Gastrocnemius medialis (tissue), 4 donors: Measurements from ENCODE around the gene FAM114A1. TPM values are rescaled to one million over a fixed set of nuclear protein-coding genes. Genes with fewer than 3 reads are reported as not detected.
A peak's percentile ranks its signal among the peaks of the same experiment; 100 is the strongest.

Source experiments
- ATAC-seq, 2 donors: fragments of 150-250 bp; one replicate each; pipeline ENCODE4 v1.9.1; 2016
- DNase-seq, 2 donors: peaks; one replicate each; pipeline ENCODE4 v3.0.0-alpha.2; 2019
- H3K27ac ChIP-seq, 4 donors: fragments of 200-600 bp; sonication (generic); 1 replicate in 1 of 4; 2 replicates in 3 of 4; pipeline ENCODE4 v1.5.1; 2016 to 2018; ENCODE audit warnings: mild to moderate bottlenecking in 2 of 4, moderate library complexity in 1 of 4
- H3K27me3 ChIP-seq, 3 donors: fragments of 200-600 bp; sonication (generic) in 2 of 3; 1 replicate in 1 of 3; 2 replicates in 2 of 3; pipeline versions ENCODE4 v1.5.1 to v1.6.0; 2016 to 2019; ENCODE audit warnings: mild to moderate bottlenecking in 1 of 3, moderate library complexity in 1 of 3
- H3K36me3 ChIP-seq, 2 donors: fragments of 200-600 bp; sonication (generic) in 1 of 2; one replicate each; pipeline ENCODE4 v1.5.1; 2017 to 2018
- H3K4me1 ChIP-seq, 2 donors: fragments of 200-600 bp; sonication (generic) in 1 of 2; one replicate each; pipeline ENCODE4 v1.5.1; 2016 to 2017; ENCODE audit warnings: mild to moderate bottlenecking in 2 of 2
- H3K4me3 ChIP-seq, 4 donors: fragments of 200-600 bp; sonication (generic) in 3 of 4; 1 replicate in 1 of 4; 2 replicates in 3 of 4; pipeline ENCODE4 v1.5.1; 2016 to 2019; ENCODE audit warnings: mild to moderate bottlenecking in 2 of 4
- H3K9me3 ChIP-seq, 3 donors: fragments of 200-600 bp; sonication (generic) in 2 of 3; 1 replicate in 1 of 3; 2 replicates in 2 of 3; pipeline ENCODE4 v1.5.1; 2016 to 2019
- POLR2A ChIP-seq, 2 donors: fragments of 450-650 bp; IDR thresholded peaks; one replicate each; pipeline ENCODE4 v1.6.1; 2017; ENCODE audit warnings: antibody characterized with exemption in 2 of 2, mild to moderate bottlenecking in 2 of 2, moderate library complexity in 2 of 2
- in situ Hi-C, 4 donors: fragments of 200-750 bp; cut with MboI; loops; one replicate each; pipeline versions ENCODE4 v1.15.0 to v1.8.0; 2017; ENCODE audit warnings: low sequenced_read_pairs in 4 of 4
- intact Hi-C: fragments of 100-400 bp; cut with DNase I; formaldehyde crosslinking; loops from one replicate; pipeline ENCODE4 v1.15.1; 2023; ENCODE audit warnings: low total_unique reads
- total RNA-seq, 4 donors: library from RNA; depleted of rRNA; stranded (reverse); fragments of >200 nt; gene quantifications; one replicate each; pipeline versions ENCODE4 v1.1.0 to v1.2.3, GENCODE V29; 2016
- TF ChIP-seq, protein P1 (sequence below), 5 experiments: fragments of 450-650 bp in 3 of 5; fragments of 200-600 bp in 2 of 5; sonication (generic) in 2 of 5; IDR thresholded peaks in 4 of 5; conservative IDR thresholded peaks in 1 of 5; 1 replicate in 4 of 5; 2 replicates in 1 of 5; pipeline ENCODE4 v1.5.1; 2016 to 2019; ENCODE audit warnings: antibody characterized with exemption in 5 of 5, mild to moderate bottlenecking in 3 of 5, moderate library complexity in 3 of 5

The FAM114A1 gene
- total RNA-seq, 4 donors from 2014 or later: 23.2 to 47.5 (median 27.4) TPM

DNA sequence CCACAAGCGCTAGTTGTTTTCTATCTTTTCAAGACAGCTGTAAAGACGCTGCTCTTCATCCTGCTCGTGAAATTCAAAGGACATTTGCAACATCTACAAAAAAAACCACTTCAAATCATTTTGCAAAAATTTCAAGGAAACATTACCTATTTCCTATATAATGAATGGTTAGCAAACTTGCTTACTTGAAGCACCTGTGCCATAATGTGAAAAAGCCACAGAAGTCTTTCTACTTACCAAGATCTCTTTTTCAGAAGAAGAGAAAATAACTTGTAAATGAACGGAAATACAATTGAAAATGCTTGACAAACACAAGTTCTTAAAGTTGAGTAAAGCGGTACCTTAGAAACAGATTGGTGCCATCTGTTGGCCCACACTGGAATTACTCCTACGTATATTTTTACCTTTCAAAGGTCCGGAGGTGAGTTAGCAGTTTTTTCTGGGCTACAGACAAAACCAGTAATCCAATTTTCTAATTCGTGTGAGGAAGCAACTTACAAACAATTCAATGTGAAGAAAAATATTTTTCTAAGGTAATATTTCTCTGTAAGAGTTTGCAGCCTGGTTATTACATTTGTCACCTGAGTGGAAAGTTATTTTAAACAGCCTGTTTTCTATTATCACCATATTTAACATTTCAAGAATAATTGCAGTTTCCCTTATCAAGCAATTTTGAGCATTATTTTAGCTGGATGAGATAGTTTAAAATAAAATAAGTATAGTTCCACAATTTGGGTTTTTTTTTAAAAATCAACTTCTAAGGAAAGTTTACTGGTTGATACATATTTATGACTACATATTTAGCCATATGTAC lies 10.9 kb upstream of the FAM114A1 start, which contains the start of gene TLR6:
Gene TLR6 (minus strand): TSS at position 294 of the 814 bp plus-strand sequence. CDS start 27,344 bp downstream, outside the sequence.
- Histone ChIP-seq H3K4me3 (peak within 1 kb of the TSS in 2 of 4 donors; percentile 23 to 32), H3K9me3 (no peaks in the 10 kb centered on the region), H3K27ac (peak within 1 kb of the TSS; percentile 56 to 60 (median 58)), H3K36me3 (no peaks in the 10 kb centered on the region), H3K4me1 (peaks cover 3 to 8% of the 10 kb centered on the region in 2 donors), H3K27me3 (no peaks in the 10 kb centered on the region)
- ATAC-seq: peak; percentile 63 to 72
- TF ChIP-seq, protein P1, sequence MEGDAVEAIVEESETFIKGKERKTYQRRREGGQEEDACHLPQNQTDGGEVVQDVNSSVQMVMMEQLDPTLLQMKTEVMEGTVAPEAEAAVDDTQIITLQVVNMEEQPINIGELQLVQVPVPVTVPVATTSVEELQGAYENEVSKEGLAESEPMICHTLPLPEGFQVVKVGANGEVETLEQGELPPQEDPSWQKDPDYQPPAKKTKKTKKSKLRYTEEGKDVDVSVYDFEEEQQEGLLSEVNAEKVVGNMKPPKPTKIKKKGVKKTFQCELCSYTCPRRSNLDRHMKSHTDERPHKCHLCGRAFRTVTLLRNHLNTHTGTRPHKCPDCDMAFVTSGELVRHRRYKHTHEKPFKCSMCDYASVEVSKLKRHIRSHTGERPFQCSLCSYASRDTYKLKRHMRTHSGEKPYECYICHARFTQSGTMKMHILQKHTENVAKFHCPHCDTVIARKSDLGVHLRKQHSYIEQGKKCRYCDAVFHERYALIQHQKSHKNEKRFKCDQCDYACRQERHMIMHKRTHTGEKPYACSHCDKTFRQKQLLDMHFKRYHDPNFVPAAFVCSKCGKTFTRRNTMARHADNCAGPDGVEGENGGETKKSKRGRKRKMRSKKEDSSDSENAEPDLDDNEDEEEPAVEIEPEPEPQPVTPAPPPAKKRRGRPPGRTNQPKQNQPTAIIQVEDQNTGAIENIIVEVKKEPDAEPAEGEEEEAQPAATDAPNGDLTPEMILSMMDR (IDR thresholded peaks at IDR 0.05 in 4 of 5, conservative IDR thresholded peaks at IDR 0.05 in 1 of 5): peak in 4 of 5 experiments; percentile 55 to 75 (median 68)
- no peak for TF ChIP-seq POLR2A (IDR thresholded peaks at IDR 0.05)
- no peak for DNase-seq
- intact Hi-C loops: loop anchor here (5.0 kb wide), 2 partner anchors 99 to 664 kb away; no protein-coding TSS in a partner anchor
- in situ Hi-C loops: loop anchor here in 2 of 4 donors (5.0 kb wide), 2 partner anchors 94 to 99 kb away; no protein-coding TSS in a partner anchor

GRCh38 chr4:38857354-38858096 lies 10.1 kb upstream of the FAM114A1 start:
- no peak for TF ChIP-seq POLR2A (IDR thresholded peaks at IDR 0.05)
- TF ChIP-seq, protein P1 (IDR thresholded peaks at IDR 0.05 in 4 of 5, conservative IDR thresholded peaks at IDR 0.05 in 1 of 5): no peak
- no peaks in the 10 kb centered on the region for H3K36me3 ChIP-seq
- in situ Hi-C loops (loop anchor here in 2 of 4 donors (5.0 kb wide), 2 partner anchors 95 to 100 kb away; no protein-coding TSS in a partner anchor), intact Hi-C loops (loop anchor here (5.0 kb wide), 2 partner anchors 100 to 665 kb away; no protein-coding TSS in a partner anchor)
- no peak overlapping the region for H3K4me3 ChIP-seq
- ATAC-seq (peak; percentile 83 to 87), DNase-seq (peak in 1 of 2 donors; percentile 43)
- H3K9me3 ChIP-seq: no peaks in the 10 kb centered on the region
- H3K27ac ChIP-seq: peak overlapping the region; percentile 56 to 60 (median 58)
- H3K27me3 ChIP-seq: no peaks in the 10 kb centered on the region
- H3K4me1 ChIP-seq: peaks cover 3 to 8% of the 10 kb centered on the region in 2 donors

GRCh38 chr4:38858097-38858420 lies 9.5 kb upstream of the FAM114A1 start:
- DNase-seq: no peak
- ATAC-seq: no peak
- peak overlapping the region; percentile 56 to 60 (median 58) for H3K27ac ChIP-seq
- no peaks in the 10 kb centered on the region for H3K27me3 ChIP-seq
- intact Hi-C loops: loop anchor here (5.0 kb wide), 2 partner anchors 101 to 666 kb away; no protein-coding TSS in a partner anchor
- H3K9me3 ChIP-seq: no peaks in the 10 kb centered on the region
- TF ChIP-seq POLR2A (IDR thresholded peaks at IDR 0.05): no peak
- TF ChIP-seq, protein P1 (IDR thresholded peaks at IDR 0.05 in 4 of 5, conservative IDR thresholded peaks at IDR 0.05 in 1 of 5): no peak
- H3K4me1 ChIP-seq: peaks cover 3 to 8% of the 10 kb centered on the region in 2 donors
- H3K4me3 ChIP-seq: no peak overlapping the region
- H3K36me3 ChIP-seq: no peaks in the 10 kb centered on the region
- in situ Hi-C loops: loop anchor here in 2 of 4 donors (5.0 kb wide), 2 partner anchors 96 to 101 kb away; no protein-coding TSS in a partner anchor

GRCh38 chr4:38859501-38859900 lies 8.1 kb upstream of the FAM114A1 start:
- no peak for ATAC-seq
- Histone ChIP-seq H3K27ac (no peak overlapping the region), H3K36me3 (no peaks in the 10 kb centered on the region), H3K4me1 (peaks cover 3 to 8% of the 10 kb centered on the region in 2 donors), H3K4me3 (no peak overlapping the region), H3K27me3 (no peaks in the 10 kb centered on the region), H3K9me3 (no peaks in the 10 kb centered on the region)
- in situ Hi-C loops: loop anchor here in 2 of 4 donors (5.0 kb wide), 2 partner anchors 97 to 102 kb away; no protein-coding TSS in a partner anchor
- DNase-seq: no peak
- no peak for TF ChIP-seq POLR2A (IDR thresholded peaks at IDR 0.05)
- TF ChIP-seq, protein P1 (IDR thresholded peaks at IDR 0.05 in 4 of 5, conservative IDR thresholded peaks at IDR 0.05 in 1 of 5): no peak
- intact Hi-C loops: loop anchor here (5.0 kb wide), 2 partner anchors 102 to 667 kb away; no protein-coding TSS in a partner anchor
